Thyroid gland (tissue), 4 donors: ENCODE measurements around the gene THTPA. TPM values are rescaled to one million over a fixed set of nuclear protein-coding genes. Genes with fewer than 3 reads are reported as not detected.

Experiments used
- DNase-seq, 2 donors: peaks; one replicate each; pipeline ENCODE4 v3.0.0-alpha.2; 2019
- H3K27ac ChIP-seq, 3 donors: fragments of 200-600 bp; sonication (generic); 1 replicate in 2 of 3; 2 replicates in 1 of 3; pipeline ENCODE4 v1.5.1; 2016 to 2019; ENCODE audit warnings: mild to moderate bottlenecking in 1 of 3, moderate library complexity in 1 of 3
- H3K27me3 ChIP-seq: fragments of 200-600 bp; sonication (generic); one replicate; pipeline ENCODE4 v1.5.1; 2019
- H3K36me3 ChIP-seq, 2 donors: fragments of 200-600 bp; sonication (generic); one replicate each; pipeline ENCODE4 v1.5.1; 2016 to 2019
- H3K4me1 ChIP-seq, 2 donors: fragments of 200-600 bp; sonication (generic); one replicate each; pipeline ENCODE4 v1.5.1; 2017 to 2019
- H3K4me3 ChIP-seq, 3 donors: fragments of 200-600 bp; sonication (generic); replicated peaks in 1 of 3; 1 replicate in 2 of 3; 2 replicates in 1 of 3; pipeline ENCODE4 v1.5.1; 2016; ENCODE audit warnings: mild to moderate bottlenecking in 1 of 3
- H3K9me3 ChIP-seq: fragments of 200-600 bp; sonication (generic); one replicate; pipeline ENCODE4 v1.5.1; 2017
- CTCF ChIP-seq, 6 experiments: fragments of 200-600 bp in 3 of 6; fragments of 450-650 bp in 3 of 6; sonication (generic) in 3 of 6; IDR thresholded peaks; one replicate each; pipeline ENCODE4 v1.5.1; 2016 to 2019; ENCODE audit warnings: antibody characterized with exemption in 6 of 6, mild to moderate bottlenecking in 2 of 6, inconsistent platforms in 1 of 6, moderate library complexity in 1 of 6
- POLR2A ChIP-seq, 2 donors: fragments of 450-650 bp; IDR thresholded peaks; one replicate each; pipeline ENCODE4 v1.6.1; 2017; ENCODE audit warnings: antibody characterized with exemption in 2 of 2, mild to moderate bottlenecking in 2 of 2, moderate library complexity in 1 of 2
- WGBS, 2 donors: methylation state at CpG; one replicate each; pipeline ENCODE4 v1.1.5; 2017; 5-methylcytosine and 5-hydroxymethylcytosine counted together
- intact Hi-C: fragments of 100-400 bp; cut with DNase I; formaldehyde crosslinking; loops from one replicate; pipeline ENCODE4 v1.15.1; 2023
- total RNA-seq, 4 donors: library from RNA; depleted of rRNA; stranded (reverse); fragments of >200 nt; gene quantifications; one replicate each; pipeline ENCODE4 v1.2.3, GENCODE V29; 2016

The THTPA gene
- total RNA-seq, 4 donors from 2014 or later: 15.3 to 48.1 (median 28.3) TPM

DNA sequence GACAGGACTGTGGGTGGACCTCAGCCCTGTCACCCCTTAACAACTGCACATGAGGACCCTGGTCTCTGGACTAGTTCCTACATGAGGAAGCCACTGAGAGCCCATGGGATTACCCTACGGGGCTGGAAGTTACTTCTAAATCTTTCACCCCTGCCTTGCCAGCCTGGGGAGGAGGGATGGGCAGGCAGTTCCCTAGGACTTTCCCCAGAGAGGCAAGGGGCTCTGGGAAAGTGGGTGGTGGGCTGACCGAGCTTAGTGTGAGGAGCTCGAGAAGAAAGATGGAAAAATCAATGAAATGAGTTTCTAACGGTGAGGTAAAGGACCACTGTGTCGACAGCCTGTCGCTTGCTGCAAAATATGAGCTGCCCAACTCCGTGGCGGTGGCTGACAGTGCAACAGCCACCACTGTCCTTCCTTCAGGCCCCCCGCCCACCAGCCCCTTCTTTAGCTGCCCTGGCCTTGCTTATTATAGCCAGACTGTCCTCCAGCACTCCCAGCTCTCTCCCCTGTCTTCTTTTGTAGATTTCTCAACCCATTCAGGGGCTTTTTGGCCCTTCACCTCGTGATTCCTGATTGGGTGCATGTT lies 9.5 kb upstream of the THTPA start:
- Histone ChIP-seq H3K27ac (no peak overlapping the region), H3K9me3 (no peaks in the 10 kb centered on the region), H3K36me3 (no peaks in the 10 kb centered on the region), H3K4me3 (no peak overlapping the region), H3K4me1 (peaks cover 6 to 9% of the 10 kb centered on the region in 2 donors), H3K27me3 (no peaks in the 10 kb centered on the region)
- no peak for TF ChIP-seq CTCF (IDR thresholded peaks at IDR 0.05)
- no peak for TF ChIP-seq POLR2A (IDR thresholded peaks at IDR 0.05)
- intact Hi-C loops: no loop called here
- 74 to 81% methylated on average over 10 of the region's 10 CpGs for WGBS, 2 donors
- DNase-seq: no peak

DNA sequence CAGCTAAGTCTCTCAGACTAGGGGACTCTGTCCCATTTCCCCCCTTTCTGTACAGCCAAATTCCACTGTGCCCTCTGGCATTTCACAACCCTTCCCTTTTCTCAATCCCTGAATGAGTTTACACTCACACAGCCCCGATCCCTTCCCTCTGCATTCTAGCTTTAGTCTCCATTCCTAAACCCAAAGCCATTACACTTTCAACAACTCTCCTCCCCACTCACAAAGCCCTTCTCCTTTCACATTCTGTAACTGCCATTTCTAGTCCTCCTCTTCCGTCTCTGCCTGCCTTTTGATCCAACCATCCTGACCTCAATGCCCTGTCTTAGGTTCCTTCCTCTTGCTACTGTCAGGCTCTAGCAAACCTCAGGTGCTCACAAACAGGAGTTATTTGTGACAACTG lies 8.1 kb upstream of the THTPA start:
- Histone ChIP-seq H3K27me3 (no peaks in the 10 kb centered on the region), H3K4me1 (peaks cover 6 to 9% of the 10 kb centered on the region in 2 donors), H3K27ac (no peak overlapping the region), H3K9me3 (no peaks in the 10 kb centered on the region), H3K4me3 (no peak overlapping the region), H3K36me3 (no peaks in the 10 kb centered on the region)
- TF ChIP-seq CTCF (IDR thresholded peaks at IDR 0.05): no peak
- no peak for TF ChIP-seq POLR2A (IDR thresholded peaks at IDR 0.05)
- WGBS, 2 donors: 82 to 83% methylated on average over 2 of the region's 2 CpGs
- intact Hi-C loops: no loop called here
- no peak for DNase-seq

GRCh38 chr14:23548351-23549318 lies 7.4 kb upstream of the THTPA start:
- intact Hi-C loops: no loop called here
- Histone ChIP-seq H3K27me3 (no peaks in the 10 kb centered on the region), H3K9me3 (no peaks in the 10 kb centered on the region), H3K4me3 (no peak overlapping the region), H3K36me3 (no peaks in the 10 kb centered on the region), H3K4me1 (peaks cover 6 to 9% of the 10 kb centered on the region in 2 donors), H3K27ac (no peak overlapping the region)
- no peak for DNase-seq
- WGBS, 2 donors: 63 to 70% methylated on average over 18 of the region's 18 CpGs
- no peak for TF ChIP-seq CTCF (IDR thresholded peaks at IDR 0.05)
- TF ChIP-seq POLR2A (IDR thresholded peaks at IDR 0.05): no peak

- intact Hi-C loops: no loop called here
- 39 to 40% methylated on average over 12 of the region's 12 CpGs for WGBS, 2 donors
Measured at GRCh38 chr14:23550131-23550811, 5.8 kb upstream of the THTPA start.

More at GRCh38 chr14:23550131-23550811, 5.8 kb upstream of the THTPA start:
- Histone ChIP-seq H3K9me3 (no peaks in the 10 kb centered on the region), H3K27me3 (no peaks in the 10 kb centered on the region), H3K4me1 (peaks cover 8 to 12% of the 10 kb centered on the region in 2 donors), H3K36me3 (no peaks in the 10 kb centered on the region), H3K27ac (no peak overlapping the region), H3K4me3 (peak overlapping the region in 2 of 3 donors; percentile 56 to 68)
- no peak for DNase-seq
- TF ChIP-seq CTCF (IDR thresholded peaks at IDR 0.05) (no peak), POLR2A (IDR thresholded peaks at IDR 0.05) (no peak)
